ENCODE data around the gene EFCAB6.

- TF ChIP-seq CTCF (IDR thresholded peaks at IDR 0.05; ENCODE audit: low read length) (no peak), EZH2 (IDR thresholded peaks at IDR 0.05; ENCODE audit: borderline replicate concordance, low read length) (no peak)
Measured at GRCh38 chr22:43516386-43516785, 295.7 kb downstream of the EFCAB6 start.
